OCI-LY3 (cell line): ENCODE measurements around the gene FXYD5.

ENCODE experiments used
- CTCF ChIP-seq: fragments of 200-600, 300-600 bp; sonication (generic); IDR thresholded peaks from 2 replicates; pipeline ENCODE4 v1.5.1; 2014; ENCODE audit warnings: antibody characterized with exemption, low read length, low read depth
- EZH2phosphoT487 ChIP-seq: fragments of 200-600 bp; shearing (Covaris generic); IDR thresholded peaks from 2 replicates; pipeline ENCODE4 v1.6.1; 2018; ENCODE audit warnings: antibody characterized with exemption, mixed run types, low read depth

DNA sequence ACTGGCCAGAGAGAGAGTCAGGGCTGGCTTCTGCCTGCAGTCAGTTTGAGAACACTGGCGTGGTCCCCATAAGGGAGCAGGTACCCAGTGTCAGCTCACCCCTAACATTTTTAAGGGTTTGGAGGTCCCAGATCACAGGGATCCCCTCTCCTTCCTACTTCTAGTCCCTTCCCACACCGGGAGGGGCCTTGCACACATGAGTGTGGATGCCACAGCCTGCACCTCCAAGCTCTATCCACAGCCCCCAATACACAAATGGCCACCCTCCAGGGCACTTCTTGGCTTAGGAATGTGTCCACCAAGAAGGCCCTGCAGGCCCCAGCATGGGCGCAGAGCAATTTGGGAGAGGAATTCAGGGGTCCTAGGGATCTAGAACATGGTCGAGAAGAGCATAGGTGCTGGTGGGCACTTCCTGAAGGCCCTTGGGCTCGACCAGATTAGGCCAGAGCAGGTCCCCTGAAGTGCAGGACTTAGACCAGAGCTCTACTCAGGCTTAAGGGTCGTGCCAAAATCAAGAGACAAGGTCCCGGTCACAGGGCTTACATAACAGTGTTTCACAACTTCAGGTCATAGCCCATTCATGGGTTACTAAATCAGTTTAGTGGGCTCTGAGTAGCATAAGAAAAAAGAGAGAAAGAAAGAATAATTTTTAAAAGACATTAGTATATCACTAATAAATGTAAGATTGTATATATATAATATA is 16.0 kb downstream of the FXYD5 start:
- TF ChIP-seq CTCF: no peak
- TF ChIP-seq EZH2phosphoT487: no peak
